H1 (cell line): ENCODE results near the gene RRBP1. TPM values are rescaled to one million over a fixed set of nuclear protein-coding genes. Genes with fewer than 3 reads are reported as not detected.

ENCODE experiments used
- CTCF ChIA-PET: fragments of 300-600 bp; sonication (Branson Sonifier 250); formaldehyde crosslinking; loops from one replicate; lab custom pipeline; 2021; ENCODE audit not compliant: partially characterized antibody; lab: Charles Lee
- POLR2A ChIA-PET: fragments of 300-600 bp; sonication (Branson Sonifier 250); formaldehyde crosslinking; loops from one replicate; lab custom pipeline; 2021; ENCODE audit warnings: inconsistent platforms; ENCODE audit not compliant: partially characterized antibody; lab: Charles Lee
- DNase-seq, 2 experiments: peaks; one replicate each; pipeline versions ENCODE4 v3.0.0 to v3.0.0-alpha.2; 2010 to 2022; ENCODE audit warnings: low spot score in 2 of 2, low read depth in 1 of 2, mixed read lengths in 1 of 2
- FAIRE-seq: peaks from 2 replicates; lab custom pipeline; 2011; peaks lifted over from hg19 to GRCh38; lab: Jason Lieb, UNC
- H2AFZ ChIP-seq: 2 replicates; pipeline ENCODE4 v1.8.1; 2012; ENCODE audit warnings: low read length, inconsistent platforms
- H2AK5ac ChIP-seq: 2 replicates; pipeline ENCODE4 v1.6.1; 2013; ENCODE audit warnings: low read depth, low read length
- H2BK120ac ChIP-seq: replicated peaks from 2 replicates; pipeline ENCODE3; 2013; ENCODE audit warnings: low read depth, low read length, inconsistent platforms
- H2BK12ac ChIP-seq: 2 replicates; pipeline ENCODE4 v1.6.1; 2013; ENCODE audit warnings: low read depth, low read length
- H2BK15ac ChIP-seq: 2 replicates; pipeline ENCODE4 v1.6.1; 2013; ENCODE audit warnings: low read length
- H2BK20ac ChIP-seq: 2 replicates; pipeline ENCODE4 v1.6.1; 2013; ENCODE audit warnings: low read length
- H2BK5ac ChIP-seq: 2 replicates; pipeline ENCODE4 v1.6.1; 2013; ENCODE audit warnings: low read depth, low read length
- H3K14ac ChIP-seq: 2 replicates; pipeline ENCODE4 v1.6.1; 2013; ENCODE audit warnings: inconsistent platforms; ENCODE audit not compliant: insufficient read length
- H3K18ac ChIP-seq: 2 replicates; pipeline ENCODE4 v1.6.1; 2013; ENCODE audit warnings: low read length; ENCODE audit errors: extremely low read depth
- H3K23ac ChIP-seq: 2 replicates; pipeline ENCODE4 v1.6.1; 2013; ENCODE audit warnings: inconsistent platforms; ENCODE audit not compliant: insufficient read length
- H3K23me2 ChIP-seq: 2 replicates; pipeline ENCODE4 v1.6.1; 2013; ENCODE audit warnings: low read depth, low read length
- H3K27ac ChIP-seq: 2 replicates; pipeline ENCODE4 v1.6.1; 2011; ENCODE audit warnings: low read depth, low read length, inconsistent platforms
- H3K27me3 ChIP-seq, 4 experiments: replicated peaks in 1 of 4; 1 replicate in 1 of 4; 2 replicates in 3 of 4; pipeline versions ENCODE4 v1.6.1 to v1.8.1; 2011 to 2013; ENCODE audit warnings: low read length in 3 of 4, mild to moderate bottlenecking in 3 of 4, inconsistent platforms in 2 of 4, mixed read lengths in 2 of 4, moderate library complexity in 1 of 4; ENCODE audit not compliant: control insufficient read depth in 3 of 4, insufficient read depth in 3 of 4; ENCODE audit errors: extremely low read depth in 1 of 4
- H3K36me3 ChIP-seq, 4 experiments: 2 replicates each; pipeline versions ENCODE4 v1.6.1 to v1.8.1; 2011 to 2013; ENCODE audit warnings: mild to moderate bottlenecking in 4 of 4, low read length in 3 of 4, moderate library complexity in 2 of 4, control low read depth in 1 of 4, inconsistent platforms in 1 of 4; ENCODE audit not compliant: insufficient read depth in 4 of 4, control insufficient read depth in 2 of 4
- H3K4ac ChIP-seq: replicated peaks from 2 replicates; pipeline ENCODE3; 2013; ENCODE audit warnings: low read length, low read depth, mixed read lengths, inconsistent platforms; ENCODE audit not compliant: insufficient read length
- H3K4me1 ChIP-seq, 4 experiments: replicated peaks in 1 of 4; 1 replicate in 1 of 4; 2 replicates in 3 of 4; pipeline versions ENCODE4 v1.6.1 to v1.8.1; 2011 to 2013; ENCODE audit warnings: low read length in 3 of 4, inconsistent platforms in 2 of 4, mixed read lengths in 1 of 4; ENCODE audit not compliant: insufficient read depth in 4 of 4, control insufficient read depth in 3 of 4
- H3K4me2 ChIP-seq, 2 experiments: 2 replicates each; pipeline versions ENCODE4 v1.6.1 to v1.8.1; 2011 to 2013; ENCODE audit warnings: low read depth in 2 of 2, low read length in 2 of 2, control low read depth in 1 of 2, inconsistent platforms in 1 of 2, mild to moderate bottlenecking in 1 of 2; ENCODE audit not compliant: insufficient read depth in 1 of 2
- H3K4me3 ChIP-seq, 4 experiments: fragments of 200-600, 300-600 bp in 1 of 4; sonication (generic), shearing (Covaris generic), sonication (Bioruptor Twin) in 1 of 4; 2 replicates each; pipeline versions ENCODE4 v1.5.1 to v1.8.1; 2011 to 2016; ENCODE audit warnings: low read length in 4 of 4, low read depth in 3 of 4, control low read depth in 2 of 4, inconsistent platforms in 2 of 4, mild to moderate bottlenecking in 2 of 4, mixed read lengths in 1 of 4, moderate library complexity in 1 of 4; ENCODE audit not compliant: insufficient read depth in 2 of 4; ENCODE audit errors: extremely low read depth in 1 of 4
- H3K56ac ChIP-seq: replicated peaks from 2 replicates; pipeline ENCODE3; 2013; ENCODE audit warnings: low read depth, mild to moderate bottlenecking, mixed read lengths, low read length, inconsistent platforms; ENCODE audit not compliant: insufficient read length
- H3K79me1 ChIP-seq: 2 replicates; pipeline ENCODE4 v1.6.1; 2013; ENCODE audit warnings: low read depth, low read length, control low read depth
- H3K79me2 ChIP-seq, 2 experiments: 2 replicates each; pipeline versions ENCODE4 v1.6.1 to v1.8.1; 2012 to 2013; ENCODE audit warnings: low read length in 2 of 2, mild to moderate bottlenecking in 2 of 2, inconsistent platforms in 1 of 2; ENCODE audit not compliant: insufficient read depth in 2 of 2, control insufficient read depth in 1 of 2
- H3K9ac ChIP-seq, 4 experiments: replicated peaks in 1 of 4; 1 replicate in 1 of 4; 2 replicates in 3 of 4; pipeline versions ENCODE4 v1.6.1 to v1.8.1; 2011 to 2013; ENCODE audit warnings: low read depth in 3 of 4, low read length in 3 of 4, control low read depth in 2 of 4, mild to moderate bottlenecking in 2 of 4, moderate library complexity in 2 of 4, inconsistent platforms in 1 of 4; ENCODE audit errors: extremely low read depth in 1 of 4
- H3K9me3 ChIP-seq, 2 experiments: 2 replicates each; pipeline versions ENCODE4 v1.6.1 to v1.8.1; 2012 to 2013; ENCODE audit warnings: mild to moderate bottlenecking in 2 of 2, moderate library complexity in 2 of 2, control low read depth in 1 of 2, inconsistent platforms in 1 of 2, low read depth in 1 of 2, low read length in 1 of 2, mixed read lengths in 1 of 2; ENCODE audit not compliant: insufficient read depth in 2 of 2
- H4K20me1 ChIP-seq, 2 experiments: replicated peaks in 1 of 2; 2 replicates each; pipeline versions ENCODE3 to v1.8.1; 2011 to 2013; ENCODE audit warnings: inconsistent platforms in 2 of 2, low read length in 2 of 2, mild to moderate bottlenecking in 1 of 2; ENCODE audit not compliant: insufficient read depth in 2 of 2, control insufficient read depth in 1 of 2
- H4K5ac ChIP-seq: 2 replicates; pipeline ENCODE4 v1.6.1; 2013; ENCODE audit warnings: low read length, low read depth, mixed read lengths, inconsistent platforms; ENCODE audit not compliant: insufficient read length
- H4K8ac ChIP-seq: 2 replicates; pipeline ENCODE4 v1.8.0; 2013; ENCODE audit warnings: mild to moderate bottlenecking, moderate library complexity, low read length, inconsistent platforms; ENCODE audit not compliant: insufficient read depth; ENCODE audit errors: extremely low read depth
- H4K91ac ChIP-seq: replicated peaks from 2 replicates; pipeline ENCODE3; 2013; ENCODE audit warnings: low read length, mixed read lengths, inconsistent platforms; ENCODE audit not compliant: insufficient read length
- BCL11A ChIP-seq, 2 experiments: IDR thresholded peaks; one replicate each; pipeline ENCODE4 v1.6.1; 2011; ENCODE audit warnings: low read depth in 2 of 2, low read length in 2 of 2, mild to moderate bottlenecking in 2 of 2
- CEBPB ChIP-seq: IDR thresholded peaks from 2 replicates; pipeline ENCODE4 v1.6.1; 2012; ENCODE audit warnings: low read depth, low read length
- EP300 ChIP-seq, 2 experiments: IDR thresholded peaks; 1 replicate in 1 of 2; 2 replicates in 1 of 2; pipeline ENCODE4 v1.6.1; 2011 to 2012; ENCODE audit warnings: low read depth in 2 of 2, low read length in 2 of 2, mild to moderate bottlenecking in 2 of 2, borderline replicate concordance in 1 of 2, inconsistent platforms in 1 of 2, moderate library complexity in 1 of 2
- GABPA ChIP-seq: IDR thresholded peaks from 2 replicates; pipeline ENCODE4 v1.6.1; 2011; ENCODE audit warnings: mild to moderate bottlenecking, low read length, moderate library complexity, borderline replicate concordance; ENCODE audit not compliant: insufficient read depth
- MAX ChIP-seq: IDR thresholded peaks from 2 replicates; pipeline ENCODE4 v1.6.1; 2012; ENCODE audit warnings: inconsistent platforms
- RXRA ChIP-seq: IDR thresholded peaks from 2 replicates; pipeline ENCODE4 v1.6.1; 2011; ENCODE audit warnings: low read depth, mild to moderate bottlenecking, low read length, moderate library complexity; ENCODE audit not compliant: insufficient read depth
- TAF1 ChIP-seq: IDR thresholded peaks from 2 replicates; pipeline ENCODE4 v1.6.1; 2011; ENCODE audit warnings: mild to moderate bottlenecking, low read depth, low read length
- TEAD4 ChIP-seq: IDR thresholded peaks from 2 replicates; pipeline ENCODE4 v1.6.1; 2012; ENCODE audit warnings: low read depth, low read length, inconsistent platforms, mixed read lengths
- WGBS, 2 experiments: shearing (Covaris generic) in 1 of 2; methylation state at CpG; one replicate each; pipeline versions ENCODE4 v1.1.6 to v1.1.7; 2013 to 2015; ENCODE audit warnings: low lambda C conversion rate in 2 of 2, mixed read lengths in 2 of 2, inconsistent platforms in 1 of 2, low coverage in 1 of 2, missing lambda C conversion rate in 1 of 2; ENCODE audit not compliant: insufficient replicate concordance in 2 of 2, insufficient coverage in 1 of 2, insufficient read length in 1 of 2; ENCODE audit errors: extremely low coverage in 1 of 2, missing lambda C conversion rate in 1 of 2; 5-methylcytosine and 5-hydroxymethylcytosine counted together
- polyA plus RNA-seq, 7 experiments: library from polyadenylated mRNA; depleted of rRNA in 3 of 7; stranded (reverse) in 5 of 7; unstranded in 2 of 7; fragments of >200 nt in 5 of 7; fragments of 200-250 nt in 2 of 7; gene quantifications; 1 replicate in 5 of 7; 2 replicates in 1 of 7; 4 replicates in 1 of 7; pipeline versions ENCODE4 v1.2.1 to v1.2.3, GENCODE V29; 2011 to 2013; ENCODE audit warnings: missing spikeins in 2 of 7, mixed read lengths in 2 of 7
- total RNA-seq: library from RNA; stranded (reverse); fragmentation: NEBNext Ultra II Directional; extraction: Animal tissue kit (Norgen Biotek cat#: 25700); gene quantifications from 2 replicates; pipeline ENCODE4 v1.2.1, GENCODE V29; 2021
- TF ChIP-seq, protein P1 (sequence below): IDR thresholded peaks from 2 replicates; pipeline ENCODE4 v1.6.1; 2012; ENCODE audit warnings: inconsistent platforms

Gene RRBP1
- total and polyA plus RNA-seq, 2 of the 8 experiments (the other 6 are each of a cell fraction or from before 2014, with no cell fraction given), result 15.9 to 157 TPM

DNA sequence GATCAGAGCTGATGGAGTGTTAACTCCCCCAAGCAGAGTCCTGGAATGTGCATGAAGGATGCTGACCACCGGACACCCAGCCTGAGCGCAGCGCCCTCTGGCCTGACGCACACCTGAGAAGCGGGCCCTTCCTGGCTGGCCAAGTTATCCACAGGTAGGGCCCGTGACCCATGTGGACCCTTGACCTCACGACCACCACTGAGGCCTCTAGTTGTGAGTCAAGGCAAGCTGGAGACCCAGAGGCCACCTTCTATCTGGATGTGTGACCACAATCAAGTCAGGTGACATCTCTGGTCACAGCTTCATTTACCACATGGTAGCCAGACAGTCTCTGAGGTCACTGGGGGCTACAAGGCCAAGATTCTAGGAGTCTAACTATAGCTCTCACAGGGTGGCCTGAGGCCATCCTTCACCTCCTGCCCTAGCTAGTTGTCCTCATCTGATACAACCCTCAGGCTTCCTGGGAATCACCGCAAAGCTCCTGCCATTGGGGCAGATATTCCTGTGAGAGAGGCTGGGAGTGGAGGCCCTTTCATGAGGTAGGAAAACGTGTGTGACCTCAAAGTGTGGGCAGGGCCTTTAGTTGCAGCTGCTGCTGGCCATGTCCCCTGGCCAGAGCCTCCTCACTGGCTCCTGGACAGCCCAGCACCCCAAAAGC lies 59.1 kb downstream of the RRBP1 start:
- Histone ChIP-seq H3K4me1 (no peaks in the 10 kb centered on the region), H2BK15ac (no peak overlapping the region), H3K79me2 (no peaks in the 10 kb centered on the region), H3K36me3 (peaks cover 13 to 74% (median 39%) of the 10 kb centered on the region in 4 experiments), H2AFZ (no peak overlapping the region), H3K4ac (no peak overlapping the region), H3K18ac (no peak overlapping the region), H3K9ac (no peak overlapping the region), H3K4me2 (no peak overlapping the region), H4K20me1 (peaks cover 2 to 6% of the 10 kb centered on the region in 2 experiments), H4K91ac (no peak overlapping the region), H2BK120ac (no peak overlapping the region), H2BK20ac (no peak overlapping the region), H2BK5ac (no peak overlapping the region), H3K14ac (no peak overlapping the region), H3K27ac (no peak overlapping the region), H2AK5ac (no peak overlapping the region), H3K56ac (no peak overlapping the region), H3K79me1 (no peaks in the 10 kb centered on the region), H3K23me2 (no peaks in the 10 kb centered on the region), H4K8ac (no peak overlapping the region), H3K4me3 (no peak overlapping the region), H3K9me3 (no peaks in the 10 kb centered on the region), H2BK12ac (no peak overlapping the region), H3K23ac (no peak overlapping the region), H3K27me3 (no peaks in the 10 kb centered on the region), H4K5ac (no peak overlapping the region)
- 92% methylated on average over 9 of the region's 9 CpGs; no CpG with 5 or more reads in 1 of the 2 experiments for WGBS, 2 experiments
- ChIA-PET POLR2A (interaction anchor here (1.0 to 1.7 kb wide), 2 partner anchors 12 to 30 kb away, joined by 3 to 6 read pairs; no protein-coding TSS in a partner anchor), CTCF (interaction anchor here (0.6 to 1.7 kb wide), 6 partner anchors 9 to 244 kb away, joined by 3 to 5 read pairs (median 3); no protein-coding TSS in a partner anchor)
- DNase-seq (no peak), FAIRE-seq (no peak)
- no peak for TF ChIP-seq EP300 (IDR thresholded peaks at IDR 0.05; ENCODE audit: borderline replicate concordance in 1 of 2, low read depth in 2 of 2, low read length in 2 of 2)
- no peak for TF ChIP-seq RXRA
- TF ChIP-seq GABPA, result no peak
- no peak for TF ChIP-seq TEAD4
- TF ChIP-seq MAX, result no peak
- TF ChIP-seq, protein P1, sequence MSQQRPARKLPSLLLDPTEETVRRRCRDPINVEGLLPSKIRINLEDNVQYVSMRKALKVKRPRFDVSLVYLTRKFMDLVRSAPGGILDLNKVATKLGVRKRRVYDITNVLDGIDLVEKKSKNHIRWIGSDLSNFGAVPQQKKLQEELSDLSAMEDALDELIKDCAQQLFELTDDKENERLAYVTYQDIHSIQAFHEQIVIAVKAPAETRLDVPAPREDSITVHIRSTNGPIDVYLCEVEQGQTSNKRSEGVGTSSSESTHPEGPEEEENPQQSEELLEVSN, result no peak
- TF ChIP-seq BCL11A (IDR thresholded peaks at IDR 0.05; ENCODE audit: low read depth in 2 of 2, low read length in 2 of 2), result no peak
- TF ChIP-seq CEBPB, result no peak
- no peak for TF ChIP-seq TAF1
